IPS DF 6.9 (cell line): ENCODE results near the gene FER1L5.

ENCODE experiments used
- DNase-seq: peaks from one replicate; pipeline ENCODE4 v3.0.0-alpha.2; 2013; ENCODE audit warnings: low read depth, low spot score
- H3K27ac ChIP-seq: one replicate; pipeline ENCODE4 v1.5.1; 2013; ENCODE audit warnings: low read length, control low read depth
- H3K27me3 ChIP-seq: 2 replicates; pipeline ENCODE4 v1.6.1; 2013; ENCODE audit warnings: mild to moderate bottlenecking, low read length; ENCODE audit not compliant: control insufficient read depth, insufficient read depth
- H3K36me3 ChIP-seq: 2 replicates; pipeline ENCODE4 v1.6.1; 2013; ENCODE audit warnings: low read length; ENCODE audit not compliant: control insufficient read depth, insufficient read depth
- H3K4me1 ChIP-seq: 2 replicates; pipeline ENCODE4 v1.6.1; 2013; ENCODE audit warnings: low read length; ENCODE audit not compliant: control insufficient read depth, insufficient read depth
- H3K4me3 ChIP-seq: 2 replicates; pipeline ENCODE4 v1.5.1; 2013; ENCODE audit warnings: mild to moderate bottlenecking, low read length
- H3K9me3 ChIP-seq: 2 replicates; pipeline ENCODE4 v1.6.1; 2013; ENCODE audit warnings: low read length, inconsistent platforms; ENCODE audit not compliant: control insufficient read depth, insufficient read depth
- WGBS: extraction: QIAGEN DNeasy Blood & Tissue Kit; methylation state at CpG from one replicate; pipeline ENCODE4 v1.1.7; 2013; ENCODE audit warnings: mixed read lengths, missing lambda C conversion rate; ENCODE audit not compliant: insufficient read length, insufficient coverage; 5-methylcytosine and 5-hydroxymethylcytosine counted together

Gene FER1L5

GRCh38 chr2:96727431-96727830 lies 84.9 kb downstream of the FER1L5 start:
- Histone ChIP-seq H3K4me3 (no peak overlapping the region), H3K36me3 (peaks cover 18% of the 10 kb centered on the region; the same call in 1 of the 2 replicates), H3K27me3 (no peaks in the 10 kb centered on the region), H3K4me1 (no peaks in the 10 kb centered on the region), H3K9me3 (no peaks in the 10 kb centered on the region), H3K27ac (no peak overlapping the region)
- no peak for DNase-seq
- no CpG with 5 or more reads among the region's 5 CpGs for WGBS

DNA sequence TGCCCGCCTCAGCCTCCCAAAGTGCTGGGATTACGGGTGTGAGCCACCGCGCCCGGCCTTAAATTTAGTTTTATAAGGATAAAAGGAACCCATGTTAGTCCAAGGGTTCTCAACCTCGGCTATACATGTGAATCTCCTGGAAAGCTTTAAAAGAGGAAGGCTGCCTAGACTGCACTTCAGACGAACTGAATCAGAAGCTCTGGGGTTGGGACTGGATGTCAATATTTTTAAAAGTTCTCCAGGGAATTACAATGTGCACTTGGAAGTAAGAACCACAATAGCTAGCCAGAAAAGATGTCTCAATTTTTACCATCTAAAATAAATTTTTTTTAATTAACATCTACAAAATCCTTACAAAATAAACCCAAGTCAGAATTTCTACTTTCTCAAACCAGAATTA lies 87.2 kb downstream of the FER1L5 start:
- H3K36me3 ChIP-seq = peaks cover 32% of the 10 kb centered on the region
- no peaks in the 10 kb centered on the region for H3K4me1 ChIP-seq

GRCh38 chr2:96730212-96730611 lies 87.6 kb downstream of the FER1L5 start:
- Histone ChIP-seq H3K4me1 (no peaks in the 10 kb centered on the region), H3K27me3 (no peaks in the 10 kb centered on the region), H3K9me3 (no peaks in the 10 kb centered on the region), H3K4me3 (no peak overlapping the region), H3K27ac (no peak overlapping the region), H3K36me3 (peaks cover 32% of the 10 kb centered on the region)
- no CpG with 5 or more reads among the region's 2 CpGs for WGBS
- DNase-seq = no peak

More for the DNA sequence above, 87.2 kb downstream of the FER1L5 start:
- H3K27ac ChIP-seq = no peak overlapping the region
- no CpG with 5 or more reads among the region's 7 CpGs for WGBS
- H3K27me3 ChIP-seq = no peaks in the 10 kb centered on the region
- H3K9me3 ChIP-seq = no peaks in the 10 kb centered on the region
- H3K4me3 ChIP-seq = no peak overlapping the region
- no peak for DNase-seq

- Histone ChIP-seq H3K9me3 (no peaks in the 10 kb centered on the region), H3K36me3 (peaks cover 26% of the 10 kb centered on the region), H3K27ac (no peak overlapping the region), H3K27me3 (no peaks in the 10 kb centered on the region), H3K4me3 (no peak overlapping the region), H3K4me1 (no peaks in the 10 kb centered on the region)
- WGBS = no CpG with 5 or more reads among the region's 3 CpGs
- DNase-seq = no peak
Observed at GRCh38 chr2:96733931-96734330, 91.4 kb downstream of the FER1L5 start.

DNA sequence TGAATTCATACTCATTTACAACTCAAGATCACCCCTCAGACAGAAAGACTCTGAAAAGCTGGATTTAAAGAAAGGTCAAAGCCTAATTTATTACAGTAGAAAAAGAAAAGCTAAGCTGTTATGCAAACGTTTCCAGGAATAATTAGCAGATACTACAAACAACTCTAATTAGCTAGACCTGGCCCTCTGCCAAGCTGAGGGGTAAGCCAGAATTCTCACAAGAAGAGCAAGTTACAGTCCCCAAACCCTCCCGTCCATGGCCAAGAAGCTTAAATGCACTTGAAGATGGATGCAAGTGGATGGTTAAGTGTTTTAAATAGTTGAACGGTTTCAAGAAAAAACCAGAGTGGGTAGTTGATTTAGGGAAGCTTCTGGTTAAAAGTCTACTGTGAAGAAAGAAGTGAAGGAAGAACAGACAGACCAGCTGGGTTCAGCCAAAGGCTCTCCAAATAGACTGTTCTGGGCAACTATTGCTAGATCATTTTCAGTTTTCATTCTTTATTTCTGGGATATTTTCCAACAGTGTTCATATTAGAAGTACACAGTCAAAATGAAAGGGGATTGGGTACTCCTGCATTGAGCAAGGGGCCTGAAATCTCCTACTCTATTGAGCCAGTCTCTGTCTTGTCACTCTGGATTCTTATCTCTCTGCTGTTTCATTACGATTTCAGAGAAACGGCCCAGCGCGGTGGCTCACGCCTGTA lies 92.5 kb downstream of the FER1L5 start:
- DNase-seq = no peak
- Histone ChIP-seq H3K9me3 (no peaks in the 10 kb centered on the region), H3K4me1 (no peaks in the 10 kb centered on the region), H3K4me3 (no peak overlapping the region), H3K36me3 (peaks cover 26% of the 10 kb centered on the region), H3K27ac (no peak overlapping the region), H3K27me3 (no peaks in the 10 kb centered on the region)
- no CpG with 5 or more reads among the region's 8 CpGs for WGBS

GRCh38 chr2:96737251-96737650 lies 94.7 kb downstream of the FER1L5 start:
- H3K4me1 ChIP-seq = no peaks in the 10 kb centered on the region
- no peaks in the 10 kb centered on the region for H3K27me3 ChIP-seq
- no peak overlapping the region for H3K27ac ChIP-seq
- no peak for DNase-seq
- WGBS = no CpG with 5 or more reads among the region's 2 CpGs
- no peak overlapping the region for H3K4me3 ChIP-seq
- H3K9me3 ChIP-seq = no peaks in the 10 kb centered on the region
- peaks cover 16% of the 10 kb centered on the region for H3K36me3 ChIP-seq

- no peak overlapping the region for H3K27ac ChIP-seq
- H3K4me3 ChIP-seq = no peak overlapping the region
- no peaks in the 10 kb centered on the region for H3K27me3 ChIP-seq
- peaks cover 16% of the 10 kb centered on the region for H3K36me3 ChIP-seq
- no peak for DNase-seq
- H3K9me3 ChIP-seq = no peaks in the 10 kb centered on the region
- WGBS = no CpG with 5 or more reads among the region's 2 CpGs
- no peaks in the 10 kb centered on the region for H3K4me1 ChIP-seq
Observed at GRCh38 chr2:96737831-96738230, 95.3 kb downstream of the FER1L5 start.

- Histone ChIP-seq H3K4me3 (peak overlapping the region; percentile 100; the same call in 1 of the 2 replicates), H3K4me1 (no peaks in the 10 kb centered on the region), H3K36me3 (peaks cover 4% of the 10 kb centered on the region), H3K9me3 (no peaks in the 10 kb centered on the region), H3K27me3 (no peaks in the 10 kb centered on the region), H3K27ac (no peak overlapping the region)
- WGBS = no CpG with 5 or more reads among the region's 4 CpGs
- DNase-seq = no peak
Observed at GRCh38 chr2:96739076-96739632, 96.6 kb downstream of the FER1L5 start.

DNA sequence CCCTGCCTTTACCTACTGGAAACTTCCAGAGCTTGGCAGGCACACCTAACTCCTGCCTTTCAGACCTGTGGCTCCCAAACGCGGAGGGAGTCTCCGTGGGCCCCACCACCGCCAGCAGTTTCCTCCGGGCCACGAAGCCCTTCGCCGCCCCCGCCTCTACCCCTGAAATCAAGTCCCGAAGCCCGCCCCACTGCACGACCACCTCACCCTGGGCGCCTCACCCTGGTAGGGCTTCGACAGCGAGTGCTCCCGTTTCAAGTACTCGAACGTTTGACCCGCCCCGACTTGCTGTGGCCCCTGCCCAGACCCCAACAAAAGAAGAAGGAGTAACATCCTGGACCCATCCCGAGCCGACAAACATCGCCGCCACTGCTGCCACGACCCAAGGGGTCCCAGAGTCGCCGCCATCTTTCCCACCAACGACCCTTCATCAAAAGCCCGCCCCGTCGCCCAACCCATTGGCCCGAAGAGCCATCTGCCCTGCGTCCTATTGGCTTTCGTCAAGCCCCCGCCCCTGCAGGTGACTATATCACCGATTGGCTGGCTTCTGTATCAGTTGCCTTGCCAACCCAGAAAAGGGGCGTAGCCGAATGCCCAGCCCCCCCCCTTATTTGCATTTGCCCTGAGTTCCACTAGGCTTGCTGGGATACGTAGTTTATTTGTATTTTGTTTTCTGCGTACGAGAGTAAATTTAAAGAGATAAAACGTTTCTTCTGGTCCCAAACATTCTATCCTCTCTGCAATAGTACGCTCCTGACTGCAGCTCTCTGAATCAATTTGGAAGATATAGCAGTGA lies 97.3 kb downstream of the FER1L5 start, which contains the start of gene LMAN2L:
LMAN2L (minus strand) TSS at position 432 of the 796 bp plus-strand sequence; CDS start at position 408, 24 bp downstream.
- no peaks in the 10 kb centered on the region for H3K27me3 ChIP-seq
- H3K4me1 ChIP-seq = no peaks in the 10 kb centered on the region
- no CpG with 5 or more reads among the region's 43 CpGs for WGBS
- H3K9me3 ChIP-seq = no peaks in the 10 kb centered on the region
- peak within 1 kb of the TSS; percentile 100 for H3K4me3 ChIP-seq
- peaks cover 2% of the 10 kb centered on the region; the same call in 1 of the 2 replicates for H3K36me3 ChIP-seq
- H3K27ac ChIP-seq = no peak within 1 kb of the TSS
- peak; percentile 81 for DNase-seq

DNA sequence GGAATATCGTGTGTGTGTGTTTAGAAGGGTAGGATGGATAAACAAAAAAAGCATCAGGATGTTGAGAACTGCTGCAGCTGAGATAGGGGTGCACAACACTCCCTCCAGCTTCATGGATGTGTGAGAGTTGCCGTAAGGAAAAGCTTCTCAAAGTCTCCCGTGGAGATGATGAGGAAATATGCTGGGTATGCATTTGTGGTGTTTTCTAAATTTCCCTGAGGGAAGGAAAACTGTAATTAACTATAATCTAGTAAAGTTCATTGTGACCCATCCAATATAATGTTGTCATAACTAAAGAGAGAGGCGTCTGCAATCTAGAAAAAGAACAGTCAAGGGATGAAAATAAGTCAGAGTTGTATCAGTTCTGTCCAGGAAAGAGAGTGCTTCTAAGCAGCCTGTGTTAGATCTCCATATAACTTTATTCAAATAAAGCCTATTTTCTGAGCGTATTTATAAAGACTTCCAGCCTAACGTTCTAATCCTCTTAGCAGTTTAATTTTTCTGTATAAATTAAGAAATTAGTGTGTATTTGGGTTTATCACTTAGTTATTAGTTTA lies 104.6 kb downstream of the FER1L5 start:
- Histone ChIP-seq H3K36me3 (no peaks in the 10 kb centered on the region), H3K4me1 (0 out of 2 replicates have a peak, but pooled peaks cover 2% of the 10 kb centered on the region), H3K27me3 (no peaks in the 10 kb centered on the region), H3K4me3 (no peak overlapping the region), H3K27ac (no peak overlapping the region), H3K9me3 (no peaks in the 10 kb centered on the region)
- DNase-seq = no peak
- WGBS = 100% methylated on average over 1 of the region's 6 CpGs
